Naive thymus-derived CD8-positive, alpha-beta T cell (primary cell): ENCODE data around the gene CCDC66. TPM values are rescaled to one million over a fixed set of nuclear protein-coding genes. Genes with fewer than 3 reads are reported as not detected.

Experiments
- polyA plus RNA-seq, 3 donors: library from polyadenylated mRNA; unstranded; fragments of 300-500 nt; fragmentation: Illumina TruSeq; gene quantifications; one replicate each; pipeline ENCODE4 v1.2.3, GENCODE V29; 2021
- total RNA-seq, 8 experiments: library from RNA in 2 of 8; stranded (reverse) in 2 of 8; gene quantifications; one replicate each; pipeline ENCODE4 v1.2.3 and lab custom pipeline; 2021 to 2026

Gene CCDC66
- total and polyA plus RNA-seq, 5 experiments from 2014 or later = 16.8 to 118 (median 28.9) TPM

Other genes starting within 250 kb of the CCDC66 start
- not detected for gene ERC2, start 88.7 kb upstream of the CCDC66 start, total RNA-seq
- gene ERC2, start 88.7 kb upstream of the CCDC66 start, polyA plus RNA-seq = under 1 TPM in 2 of 3 donors, not detected in 1; 0.05 to 0.29 TPM
- 100 to 1,000 TPM; 101 to 103 TPM for gene TASOR, start 126.1 kb downstream of the CCDC66 start, total RNA-seq
- 10 to 100 TPM; 25.1 to 32.0 (median 29.6) TPM for gene TASOR, start 126.1 kb downstream of the CCDC66 start, polyA plus RNA-seq
- gene ARHGEF3, start 244.8 kb downstream of the CCDC66 start, total RNA-seq = 100 to 1,000 TPM; 118 to 123 TPM
- gene ARHGEF3, start 244.8 kb downstream of the CCDC66 start, polyA plus RNA-seq = 100 to 1,000 TPM in 1 of 3 donors, 10 to 100 TPM in 2; 95.3 to 101 (median 96.9) TPM